Cerebellar nuclear complex (tissue), 1 donor: ENCODE measurements around the gene SCUBE1.

Experiments
- DNase-seq, 2 experiments: peaks; one replicate each; lab custom pipeline; 2025; lab: John Stamatoyannopoulos, UW

SCUBE1 gene

GRCh38 chr22:43326331-43327156, 16.6 kb downstream of the SCUBE1 start:
- DNase-seq, result no peak

GRCh38 chr22:43325176-43325575, 18.0 kb downstream of the SCUBE1 start:
- DNase-seq, result no peak

- no peak for DNase-seq
These were observed 21.9 kb downstream of the SCUBE1 start for GRCh38 chr22:43320943-43321900.

GRCh38 chr22:43319661-43320486, 23.3 kb downstream of the SCUBE1 start:
- DNase-seq, result no peak

GRCh38 chr22:43317239-43317638, 25.9 kb downstream of the SCUBE1 start:
- no peak for DNase-seq

GRCh38 chr22:43315687-43316217, 27.4 kb downstream of the SCUBE1 start:
- DNase-seq, result no peak

DNA sequence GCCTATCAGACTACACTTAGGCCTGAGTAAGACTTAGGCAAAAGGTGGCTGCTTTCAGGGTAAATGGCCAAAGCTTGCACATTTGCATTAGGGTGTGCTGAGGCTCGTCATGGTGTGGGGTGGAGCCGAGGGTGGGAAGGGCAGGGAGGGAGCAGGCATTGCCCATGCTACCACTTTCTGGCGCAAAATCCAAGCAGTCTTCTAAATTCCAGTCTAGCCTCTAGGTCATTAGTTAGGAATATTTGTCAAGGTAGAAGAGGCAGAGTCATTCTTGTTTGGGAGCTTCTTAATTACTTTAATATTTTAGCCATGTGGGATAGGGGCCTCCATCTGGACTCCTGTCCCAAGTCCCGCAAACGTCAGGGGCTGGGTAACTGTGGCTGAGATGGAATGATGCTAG, 28.6 kb downstream of the SCUBE1 start:
- no peak for DNase-seq

DNA sequence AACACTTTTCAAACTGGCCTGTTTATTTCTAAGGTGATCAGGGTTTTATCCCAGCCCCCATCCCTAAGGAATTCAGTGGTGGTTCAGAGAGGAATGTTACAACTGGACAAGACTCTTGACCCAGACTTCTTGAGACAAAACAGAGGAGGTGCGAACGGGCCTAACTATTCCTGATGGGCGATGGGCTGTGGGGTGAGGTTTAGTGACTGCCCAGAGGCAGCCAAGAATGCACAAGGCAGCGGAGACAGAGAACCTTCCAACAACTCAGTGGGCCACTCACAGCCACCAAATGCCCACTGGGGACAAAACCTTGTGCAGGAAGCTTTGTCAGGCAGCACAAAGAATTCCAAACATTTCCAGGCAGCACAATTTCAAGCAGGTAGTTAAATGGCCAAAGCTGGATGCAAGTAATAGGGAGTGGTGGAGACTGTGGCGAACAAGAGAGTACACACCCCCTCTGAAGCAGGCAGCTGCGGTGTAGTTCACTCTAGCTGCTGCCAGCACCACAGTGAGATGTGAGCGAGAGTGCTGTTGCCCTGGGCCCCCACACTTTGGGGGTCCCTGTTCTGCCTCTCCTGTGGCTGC, 29.2 kb downstream of the SCUBE1 start:
- no peak for DNase-seq

- DNase-seq, result no peak
These were observed 29.8 kb downstream of the SCUBE1 start for GRCh38 chr22:43313244-43313889.

DNA sequence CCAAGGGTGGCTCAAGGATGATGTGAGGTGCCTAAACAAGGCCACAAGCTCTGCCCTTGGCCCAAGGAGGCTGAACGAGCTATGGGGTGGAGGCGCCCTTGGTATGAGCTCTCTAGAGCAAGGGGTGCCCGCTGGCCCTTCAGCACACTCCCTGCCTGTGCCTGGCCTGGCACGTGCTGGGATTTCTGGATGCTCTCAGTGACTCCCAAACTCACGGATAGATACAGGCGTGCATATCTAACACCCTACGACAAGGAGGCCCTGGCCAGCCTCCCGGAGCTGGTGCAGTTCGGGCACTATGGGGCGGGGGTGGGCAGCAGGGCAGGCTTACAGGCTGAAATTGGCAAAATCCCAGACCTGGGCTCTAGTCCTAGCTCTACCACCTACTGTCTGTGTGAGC, 30.6 kb downstream of the SCUBE1 start:
- no peak for DNase-seq

- DNase-seq, result no peak
These were observed 32.4 kb downstream of the SCUBE1 start for GRCh38 chr22:43310798-43311197.

DNA sequence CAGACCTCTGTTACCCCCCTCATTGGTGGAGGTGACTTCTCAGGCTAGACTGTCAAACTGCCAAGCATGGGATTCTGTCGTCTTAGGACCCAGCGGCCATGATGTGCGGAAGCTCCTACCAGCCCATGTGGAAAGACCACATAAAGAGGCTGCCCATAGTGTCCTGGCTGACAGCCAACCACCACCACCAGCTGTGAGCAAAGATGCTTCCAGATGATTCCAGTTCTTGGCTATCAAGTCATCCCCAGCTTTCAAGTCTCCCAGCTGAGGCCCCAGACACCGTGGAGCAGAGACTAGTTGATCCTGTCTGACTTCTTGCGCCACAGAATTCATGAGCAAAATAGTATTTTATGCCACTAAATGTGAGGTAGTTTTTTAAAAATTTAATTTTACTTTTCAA, 32.9 kb downstream of the SCUBE1 start:
- no peak for DNase-seq

DNA sequence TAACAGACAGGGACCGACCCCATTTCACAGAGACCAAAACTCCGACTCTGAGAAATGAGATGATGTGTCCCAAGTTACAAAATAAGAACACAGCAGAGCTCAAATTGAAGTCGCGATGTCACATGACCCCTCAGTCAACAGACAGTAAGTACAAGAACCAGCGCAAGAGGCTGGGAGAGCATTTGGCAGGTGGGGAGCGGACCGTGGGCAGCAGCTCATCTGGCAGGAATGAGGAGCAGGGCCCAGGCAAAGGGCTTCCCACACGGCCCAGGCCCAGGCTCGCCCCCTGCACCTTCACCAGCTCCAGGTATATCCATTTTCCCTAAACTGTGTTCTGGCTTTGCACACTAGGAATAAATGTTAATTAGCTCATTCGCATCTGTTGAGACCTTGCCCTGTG, 34.3 kb downstream of the SCUBE1 start:
- DNase-seq, result no peak

GRCh38 chr22:43308060-43308830, 34.9 kb downstream of the SCUBE1 start:
- no peak for DNase-seq

- DNase-seq, result no peak
These were observed 37.4 kb downstream of the SCUBE1 start for GRCh38 chr22:43305806-43306205.

DNA sequence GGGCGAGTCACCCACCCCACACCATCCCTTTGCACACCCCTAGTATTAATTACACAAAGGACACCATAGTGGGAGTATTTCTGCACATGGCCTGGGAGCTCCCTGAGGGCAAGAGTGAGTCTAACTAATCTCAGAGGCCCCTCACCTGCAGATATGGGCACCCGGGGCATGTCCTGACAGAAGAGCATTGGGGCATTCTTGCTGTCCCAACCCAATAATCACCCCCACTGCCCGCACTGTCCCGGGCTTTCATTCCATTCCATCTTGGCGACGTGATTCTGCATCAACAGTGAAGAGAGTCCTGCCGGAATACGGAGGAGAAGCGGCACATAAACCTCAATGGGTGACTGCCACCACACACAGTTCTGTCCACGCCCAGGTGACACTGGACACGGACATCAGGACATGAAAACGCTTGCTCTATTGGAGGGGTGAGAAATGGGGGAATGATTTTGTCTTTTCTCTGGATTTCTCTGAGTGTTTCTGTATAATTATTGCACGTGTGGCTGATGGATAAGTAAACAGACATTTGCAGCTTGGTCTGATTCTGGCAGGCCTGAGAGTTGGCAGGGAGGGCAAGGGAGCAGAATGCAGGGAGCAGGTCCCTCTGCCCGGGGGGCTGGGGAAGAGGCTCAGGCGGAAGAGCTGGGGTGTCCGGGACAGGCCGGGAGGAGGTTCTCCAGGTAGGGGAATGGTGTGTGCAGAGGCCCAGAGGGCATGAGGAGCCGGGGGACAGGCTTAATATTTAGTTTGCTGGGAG, 38.2 kb downstream of the SCUBE1 start:
- DNase-seq, result no peak

DNA sequence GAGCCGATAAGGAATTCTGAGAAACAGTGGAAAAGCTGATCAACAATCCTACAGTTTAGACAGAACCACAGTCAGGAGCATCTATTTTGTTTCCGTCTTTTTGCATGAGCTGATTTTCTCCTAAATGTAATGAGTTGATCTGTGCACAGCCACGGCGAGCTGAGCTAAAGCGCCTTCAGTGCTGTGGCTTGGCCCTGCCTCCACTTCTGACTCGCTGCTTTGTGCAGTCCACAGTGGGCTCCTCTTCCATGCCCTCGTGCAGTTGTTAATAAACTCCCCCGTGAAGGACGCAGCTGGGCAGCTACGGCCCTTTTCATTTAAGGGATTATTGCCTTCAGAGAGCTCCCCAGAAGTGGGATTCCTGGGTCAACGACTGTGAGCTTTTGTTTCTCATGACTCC, 39.4 kb downstream of the SCUBE1 start:
- DNase-seq, result no peak

- no peak for DNase-seq
These were observed 40.0 kb downstream of the SCUBE1 start for GRCh38 chr22:43303166-43303565.

GRCh38 chr22:43302531-43303041, 40.6 kb downstream of the SCUBE1 start:
- no peak for DNase-seq
